LNCaP clone FGC (cell line): ENCODE data around the gene ARHGAP15.

ENCODE experiments used
- DNase-seq: peaks from one replicate; pipeline ENCODE4 v3.0.0-alpha.2; 2011; ENCODE audit warnings: low read depth
- H3K4me3 ChIP-seq: 2 replicates; pipeline ENCODE4 v1.5.1; 2011; ENCODE audit warnings: mild to moderate bottlenecking, low read depth, low read length, control low read depth
- CTCF ChIP-seq: IDR thresholded peaks from 2 replicates; pipeline ENCODE4 v1.5.1; 2012; ENCODE audit warnings: mild to moderate bottlenecking; ENCODE audit not compliant: control insufficient read depth, insufficient read depth; ENCODE audit errors: extremely low read depth

ARHGAP15 gene

GRCh38 chr2:143426296-143426695 is 297.1 kb downstream of the ARHGAP15 start:
- no peak overlapping the region for H3K4me3 ChIP-seq
- DNase-seq = no peak
- no peak for TF ChIP-seq CTCF

DNA sequence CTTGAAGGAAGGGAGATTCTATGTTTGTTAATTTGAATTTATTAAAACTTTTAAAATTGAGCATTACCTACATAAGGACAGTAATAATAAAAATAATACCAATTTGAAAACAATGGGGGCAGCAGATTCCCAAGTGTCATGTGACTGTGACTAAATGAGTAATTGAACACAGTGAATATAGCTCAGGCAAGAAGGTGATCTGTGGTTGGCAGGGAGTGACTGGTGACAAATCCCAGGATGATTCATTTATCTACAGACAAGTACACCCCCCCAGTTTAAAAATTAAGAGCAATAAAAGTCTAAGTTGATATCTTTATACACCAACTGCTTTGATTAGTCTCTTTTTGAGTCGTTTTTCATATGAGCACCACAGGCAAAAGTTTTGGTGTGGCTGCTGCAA is 299.5 kb downstream of the ARHGAP15 start:
- H3K4me3 ChIP-seq = no peak overlapping the region
- DNase-seq = no peak
- no peak for TF ChIP-seq CTCF

- no peak overlapping the region for H3K4me3 ChIP-seq
- TF ChIP-seq CTCF = no peak
- peak; percentile 68 for DNase-seq
Measured at GRCh38 chr2:143429932-143430679, 300.9 kb downstream of the ARHGAP15 start.

GRCh38 chr2:143431316-143431715 is 302.1 kb downstream of the ARHGAP15 start:
- DNase-seq = no peak
- no peak for TF ChIP-seq CTCF
- no peak overlapping the region for H3K4me3 ChIP-seq

GRCh38 chr2:143433251-143433650 is 304.0 kb downstream of the ARHGAP15 start:
- no peak for DNase-seq
- 0 out of 2 replicates have a peak, but pooled peaks have one; percentile 10 for TF ChIP-seq CTCF

GRCh38 chr2:143433840-143434239 is 304.6 kb downstream of the ARHGAP15 start:
- no peak for DNase-seq
- no peak overlapping the region for H3K4me3 ChIP-seq
- TF ChIP-seq CTCF = no peak

More at GRCh38 chr2:143433251-143433650, 304.0 kb downstream of the ARHGAP15 start:
- no peak overlapping the region for H3K4me3 ChIP-seq

- DNase-seq = no peak
- no peak overlapping the region for H3K4me3 ChIP-seq
- no peak for TF ChIP-seq CTCF
Measured at GRCh38 chr2:143434445-143434844, 305.2 kb downstream of the ARHGAP15 start.
